NOMO-1 treated with DMSO at 0.1 percent for 48 hours (cell line): ENCODE measurements around the gene APOA5.
A peak's percentile ranks its signal among the peaks of the same experiment; 100 is the strongest.
"Not testable (repeated sequence)": the region's sequence is repeated elsewhere in the genome, so short reads cannot be mapped to it uniquely, and the experiment has no call there.

Experiments
- DNase-seq: peaks from one replicate; lab custom pipeline; 2025; ENCODE audit not compliant: unreplicated experiment; lab: John Stamatoyannopoulos, UW

Gene APOA5

DNA sequence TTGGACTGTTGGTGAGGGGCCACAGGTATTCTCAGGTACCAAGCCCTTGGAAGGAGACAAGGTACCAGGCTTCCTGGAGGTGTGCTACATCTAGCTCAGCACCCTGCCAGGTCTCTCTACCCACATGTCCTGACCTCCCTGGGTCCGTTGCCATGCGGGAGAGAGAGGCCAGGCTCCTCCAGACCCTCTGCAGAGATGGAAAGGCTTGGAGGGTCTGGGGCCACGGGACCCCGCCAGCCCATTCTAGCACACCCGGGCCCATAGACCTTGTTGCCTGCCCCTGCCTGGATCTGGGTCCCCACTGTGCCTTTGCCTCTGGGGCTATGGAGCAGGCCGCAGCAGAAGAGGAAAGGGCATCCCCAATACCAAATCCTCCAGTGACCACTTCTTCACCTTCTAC is 35.8 kb upstream of the APOA5 start:
- DNase-seq = no peak

DNA sequence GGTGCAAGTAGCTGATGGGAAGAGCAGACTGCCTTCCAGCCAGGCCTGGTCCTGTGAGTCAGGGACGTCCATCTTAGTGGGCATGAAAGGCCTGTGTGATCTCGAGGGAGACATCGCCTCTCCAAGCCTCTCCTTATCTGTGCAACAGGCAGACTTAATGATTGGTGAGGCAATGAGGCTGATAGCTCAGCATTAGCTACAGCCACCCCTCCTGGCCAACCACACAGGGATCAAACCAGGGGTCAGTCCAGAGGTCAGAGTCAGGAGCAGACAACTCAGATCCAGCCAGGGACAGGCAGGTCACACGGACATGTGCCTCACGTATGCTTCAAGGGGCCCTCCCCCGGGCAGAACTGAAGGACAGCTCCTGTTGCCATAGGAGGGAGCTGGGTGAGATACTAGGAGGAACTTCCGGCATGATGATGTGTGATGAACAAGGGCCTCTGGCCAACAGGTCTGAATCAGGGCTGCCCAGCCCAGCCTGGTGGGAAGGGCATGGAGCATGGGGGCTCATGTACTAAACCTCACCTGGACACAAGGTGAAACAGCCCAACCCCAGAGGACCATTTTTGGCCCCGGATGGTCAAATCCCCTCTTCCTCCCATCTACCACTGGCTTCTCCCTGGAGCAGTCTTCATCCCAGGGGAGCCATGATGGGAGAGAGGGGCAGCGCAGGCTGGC is 35.2 kb upstream of the APOA5 start:
- no peak for DNase-seq

DNA sequence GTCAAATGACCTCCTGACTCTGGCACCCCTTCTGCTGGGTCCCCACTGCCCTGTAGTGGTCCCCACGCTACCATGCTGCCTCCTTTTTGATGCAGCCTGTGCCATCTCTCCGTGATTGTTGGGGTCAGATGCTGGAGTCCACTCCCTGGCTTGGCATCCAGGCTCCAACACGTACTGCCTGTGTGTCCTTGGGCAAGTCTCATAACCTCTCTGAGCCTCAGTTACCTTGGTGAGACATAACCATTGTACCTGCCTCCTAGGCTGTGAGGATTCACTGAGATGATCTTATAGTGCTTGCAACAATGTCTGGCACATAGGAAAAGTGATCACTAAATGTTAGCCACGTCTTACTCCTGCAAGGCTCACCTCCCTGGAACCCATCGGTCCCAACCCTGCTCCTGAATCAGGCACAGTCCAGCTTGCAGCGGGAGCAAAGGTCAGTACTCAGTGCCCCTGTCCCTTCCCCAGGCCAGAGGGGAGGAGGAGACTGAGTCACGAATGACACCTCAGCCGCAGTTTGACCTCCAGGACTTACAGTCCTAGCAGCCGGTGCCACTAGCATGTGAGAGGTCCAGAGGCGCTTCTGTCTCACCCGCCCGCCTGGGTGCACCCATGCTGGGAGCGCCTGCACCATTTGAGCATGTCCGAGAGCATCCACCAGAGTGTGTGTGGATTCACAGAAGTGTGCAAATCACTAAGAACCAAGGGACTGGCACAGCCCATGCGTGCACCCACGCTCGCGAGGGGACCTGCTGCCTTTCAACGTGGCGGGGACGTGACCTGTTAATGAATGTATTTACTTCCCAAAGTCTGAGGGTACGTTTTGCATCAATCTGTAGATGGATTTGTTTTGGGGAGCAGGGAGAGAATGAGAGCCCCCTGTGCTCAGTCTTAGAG is 34.4 kb upstream of the APOA5 start:
- no peak for DNase-seq

DNA sequence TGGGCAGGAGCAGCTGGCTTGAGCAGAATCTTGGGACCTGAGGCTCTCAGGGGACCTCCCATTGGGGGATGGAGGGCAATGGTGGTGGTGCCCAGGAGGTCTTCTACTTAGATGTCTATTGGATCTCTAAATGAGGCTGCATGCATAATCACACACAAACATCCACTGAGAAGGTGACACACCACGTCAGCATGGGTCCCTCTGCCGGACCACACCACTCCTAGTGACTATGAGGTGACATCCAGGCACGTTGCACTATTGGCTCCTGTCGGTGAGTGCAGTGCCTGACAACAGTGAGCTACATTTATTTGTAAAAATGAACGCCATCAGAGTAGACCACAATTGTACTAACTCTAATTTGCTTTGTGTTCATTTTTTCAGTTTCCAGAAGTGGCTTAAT is 33.8 kb upstream of the APOA5 start:
- no peak for DNase-seq

DNA sequence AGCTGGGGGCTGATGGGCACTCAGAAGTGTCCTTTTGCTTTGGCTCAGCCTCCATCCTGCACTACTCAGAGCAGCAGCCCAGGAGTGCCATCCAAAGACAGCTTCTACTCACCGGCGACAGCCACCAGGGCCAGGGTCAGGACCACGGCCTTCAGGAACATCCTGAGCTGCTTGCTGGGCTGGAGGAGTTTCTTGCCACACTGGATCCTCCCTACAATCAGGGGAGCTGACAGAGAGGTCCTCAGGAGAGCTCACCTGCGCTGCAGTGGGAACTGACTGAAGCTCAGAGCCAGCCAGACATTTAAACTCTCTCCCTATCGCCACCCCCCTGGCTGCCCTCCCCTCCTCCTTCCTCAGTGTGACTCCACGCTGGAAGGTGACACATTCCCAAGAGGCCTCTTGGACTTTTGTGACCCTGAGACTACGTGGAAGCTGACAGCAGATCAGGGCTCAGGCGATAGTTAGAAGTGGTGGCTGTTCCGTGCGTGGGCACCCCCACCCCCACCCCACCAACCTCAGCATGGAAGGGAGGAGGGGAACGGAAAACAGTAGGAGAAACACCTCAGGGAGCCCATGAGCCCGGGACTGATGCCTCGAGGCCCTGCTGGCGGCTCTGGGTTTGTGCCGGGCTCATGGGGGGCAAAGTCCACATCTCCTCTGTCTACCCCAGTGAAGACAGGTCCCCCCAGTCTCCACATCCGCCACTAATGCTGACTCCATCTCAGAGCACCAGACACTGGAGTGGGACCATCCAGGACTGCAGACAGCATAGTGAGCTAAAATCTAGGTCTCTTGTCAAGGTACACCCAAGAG is 31.6 kb upstream of the APOA5 start, which contains the start of gene APOA4:
TSS of gene APOA4 (minus strand) at position 274 of the 813 bp plus-strand sequence. CDS start at position 161, 113 bp downstream.
- no peak for DNase-seq

DNA sequence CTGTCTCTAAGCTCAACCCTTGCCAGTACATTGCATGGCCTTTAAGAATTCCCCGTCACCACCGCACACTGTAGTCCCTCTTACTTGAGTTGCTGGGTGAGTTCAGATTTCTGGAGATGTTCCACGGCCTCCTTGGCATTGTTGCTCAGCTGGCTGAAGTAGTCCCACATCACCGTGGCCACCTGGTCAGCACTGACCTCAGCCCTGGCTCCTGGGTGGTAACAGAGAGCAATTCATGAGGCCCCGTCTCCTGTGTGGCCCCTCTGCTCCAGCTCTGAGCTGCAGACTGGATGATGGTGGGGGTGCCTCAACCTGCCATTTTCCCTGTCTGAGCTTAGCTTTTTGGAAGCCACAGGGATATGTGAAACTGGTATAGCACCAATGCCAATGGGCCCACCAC is 30.9 kb upstream of the APOA5 start:
- DNase-seq = no peak

DNA sequence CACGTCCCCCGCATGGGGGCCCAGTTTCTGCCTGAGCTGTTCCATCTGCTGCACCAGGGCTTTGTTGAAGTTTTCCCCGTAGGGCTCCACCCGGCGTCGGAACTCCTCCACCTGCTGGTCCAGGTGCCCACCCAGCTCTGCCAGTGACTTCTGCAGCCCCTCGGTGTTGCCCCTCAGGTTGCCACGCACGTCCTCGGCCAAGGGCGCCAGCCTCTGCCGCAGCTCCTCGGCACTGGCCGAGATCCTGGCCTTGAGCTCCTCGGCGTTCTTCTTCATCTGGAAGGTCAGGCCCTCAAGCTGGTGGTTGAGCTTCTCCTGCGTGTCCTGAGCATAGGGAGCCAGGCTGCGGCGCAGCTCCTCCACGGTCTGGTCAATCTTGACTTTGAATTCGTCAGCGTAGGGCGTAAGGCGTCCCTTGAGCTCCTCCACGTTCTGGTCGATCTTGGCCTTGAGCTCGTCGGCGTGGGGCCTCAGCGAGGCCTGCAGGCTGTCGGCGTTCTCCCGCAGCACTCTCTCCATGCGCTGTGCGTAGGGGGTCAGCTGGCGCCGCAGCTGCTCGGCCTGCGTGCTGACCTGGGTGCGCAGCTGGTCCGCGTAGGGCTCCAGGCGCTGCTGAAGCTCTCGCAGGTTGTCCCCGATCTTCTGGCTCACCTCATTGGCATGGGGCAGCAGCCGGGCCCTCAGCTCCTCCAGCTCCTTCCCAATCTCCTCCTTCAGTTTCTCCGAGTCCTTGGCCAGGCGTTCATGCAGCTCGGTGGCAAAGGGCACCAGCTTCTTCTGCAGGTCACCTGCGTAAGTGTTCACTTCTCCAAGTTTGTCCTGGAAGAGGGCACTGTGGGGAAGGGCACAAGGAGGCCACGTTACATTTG is 29.6 kb upstream of the APOA5 start:
- DNase-seq = no peak

DNA sequence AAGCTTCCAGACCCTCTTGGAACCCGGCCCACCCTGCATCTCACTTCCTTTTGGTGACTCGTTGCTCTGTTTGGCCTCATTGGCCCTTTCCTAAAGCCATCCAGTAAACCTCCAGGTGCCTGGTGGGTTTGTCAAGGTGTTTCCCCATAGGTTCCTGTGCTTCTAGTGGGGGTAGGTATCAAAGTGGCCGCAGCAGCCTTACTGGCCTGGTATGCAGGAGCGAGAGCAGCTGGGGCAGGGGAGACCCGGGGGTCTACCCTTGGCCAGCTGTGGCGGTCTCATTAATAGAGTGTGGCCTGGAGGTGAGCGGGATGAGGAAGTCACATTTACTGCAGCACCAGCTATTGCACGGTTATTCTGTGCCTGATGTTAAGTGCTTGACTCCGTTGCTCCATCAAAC is 27.4 kb upstream of the APOA5 start:
- DNase-seq = no peak

DNA sequence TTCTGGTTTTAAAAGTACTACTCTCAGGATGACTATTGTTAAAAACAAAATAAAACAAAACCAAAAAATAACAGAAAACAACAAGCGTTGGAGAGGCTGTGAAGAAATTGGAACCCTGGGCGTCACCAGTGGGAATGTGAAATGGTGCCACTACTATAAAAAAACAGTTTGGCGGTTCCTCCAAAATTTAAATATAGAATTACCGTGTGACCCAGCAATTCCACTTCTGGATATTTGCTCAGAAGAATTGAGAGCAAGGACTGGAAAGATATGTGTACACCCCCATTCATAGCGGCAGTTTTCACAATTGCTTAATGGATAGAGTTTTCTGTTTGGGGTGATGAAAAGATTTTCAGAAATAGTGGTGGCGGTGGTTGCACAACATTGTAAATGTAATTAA is 22.8 kb upstream of the APOA5 start:
- peak; percentile 27 for DNase-seq

DNA sequence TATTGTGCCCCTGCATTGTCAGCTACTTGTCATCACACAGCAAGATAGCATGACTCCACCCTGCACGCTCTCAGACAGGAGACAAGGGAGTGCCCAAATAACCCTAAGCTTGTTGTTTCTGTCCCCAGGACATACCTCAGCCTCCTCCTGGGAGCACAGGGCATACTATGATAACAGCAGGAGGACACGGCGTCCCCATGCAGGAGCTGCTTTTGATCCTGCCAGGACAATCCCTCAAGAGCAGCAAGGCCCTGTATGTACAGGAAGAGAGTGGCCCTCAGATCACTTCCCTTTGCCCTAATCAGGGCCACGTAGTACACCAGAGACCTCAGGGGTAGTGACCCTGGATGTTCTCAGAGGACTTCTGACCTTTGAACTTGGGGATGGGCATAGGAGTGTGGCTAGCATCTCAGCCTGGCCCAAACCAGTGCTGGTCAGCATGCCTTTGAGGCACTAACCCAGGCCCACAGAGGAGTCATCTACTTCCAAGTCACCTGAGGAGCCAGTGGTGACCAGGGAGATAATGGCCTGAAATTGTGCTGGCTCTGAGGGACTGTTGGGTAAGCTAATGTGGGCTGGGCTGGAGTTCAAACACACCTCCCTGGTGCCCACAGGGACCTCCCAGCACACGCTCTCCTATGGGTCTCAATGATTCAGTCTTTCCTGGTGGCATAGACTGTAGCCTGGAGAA is 22.2 kb upstream of the APOA5 start:
- no peak for DNase-seq

DNA sequence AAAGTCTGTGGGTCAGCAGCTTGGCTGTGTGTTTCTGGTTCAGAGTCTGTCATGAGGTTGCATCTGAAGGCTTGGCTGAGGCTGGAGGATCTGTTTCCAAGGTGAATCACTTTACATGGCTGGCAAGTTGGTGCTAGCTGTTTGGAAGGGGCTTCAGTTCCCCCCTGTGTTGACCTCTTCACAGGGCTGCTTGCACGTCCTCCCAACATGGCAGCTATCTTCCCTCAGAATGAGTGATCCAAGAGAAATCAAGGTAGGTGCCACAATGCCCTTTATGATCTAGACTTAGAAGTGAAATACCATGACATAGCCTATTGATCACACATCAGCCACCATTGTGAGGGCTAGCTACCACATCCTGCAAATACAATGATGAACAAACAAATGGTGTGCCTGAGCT is 21.5 kb upstream of the APOA5 start:
- DNase-seq = no peak

DNA sequence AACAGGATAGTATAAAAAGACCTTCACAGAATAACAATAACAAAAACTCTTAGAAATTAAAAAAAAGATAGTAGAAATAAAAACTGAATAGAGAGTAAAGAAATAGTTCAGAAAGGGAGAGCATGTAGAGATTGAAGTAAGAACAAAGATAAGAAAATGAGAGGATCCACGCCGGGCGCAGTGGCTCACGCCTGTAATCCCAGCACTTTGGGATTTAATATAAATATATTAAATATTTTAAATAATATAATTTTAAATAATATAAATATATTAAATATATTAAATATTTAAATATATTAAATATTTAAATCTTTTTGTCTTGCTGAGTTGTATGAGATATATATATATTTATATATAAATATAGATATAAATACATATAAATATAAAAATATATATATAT is 20.4 kb upstream of the APOA5 start:
- no peak for DNase-seq

DNA sequence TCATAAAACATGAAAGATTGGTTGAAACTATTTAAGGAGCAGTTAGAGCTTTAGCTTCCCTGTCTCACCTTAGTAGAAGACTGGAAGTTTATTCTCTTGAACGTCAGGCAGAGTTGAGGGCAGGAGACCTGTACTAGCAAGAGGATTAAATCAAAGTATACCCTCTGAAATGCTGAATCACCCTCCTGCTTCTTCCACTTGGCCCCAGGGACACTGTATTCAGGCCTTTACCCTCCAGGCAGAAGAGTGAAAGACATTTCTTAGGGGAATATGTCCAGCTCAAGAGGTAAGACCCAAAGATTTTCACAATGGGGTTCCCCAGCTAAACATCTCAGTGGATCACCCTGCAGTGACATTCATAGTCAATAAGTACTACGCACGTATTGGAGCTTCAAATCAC is 19.5 kb upstream of the APOA5 start:
- no peak for DNase-seq

DNA sequence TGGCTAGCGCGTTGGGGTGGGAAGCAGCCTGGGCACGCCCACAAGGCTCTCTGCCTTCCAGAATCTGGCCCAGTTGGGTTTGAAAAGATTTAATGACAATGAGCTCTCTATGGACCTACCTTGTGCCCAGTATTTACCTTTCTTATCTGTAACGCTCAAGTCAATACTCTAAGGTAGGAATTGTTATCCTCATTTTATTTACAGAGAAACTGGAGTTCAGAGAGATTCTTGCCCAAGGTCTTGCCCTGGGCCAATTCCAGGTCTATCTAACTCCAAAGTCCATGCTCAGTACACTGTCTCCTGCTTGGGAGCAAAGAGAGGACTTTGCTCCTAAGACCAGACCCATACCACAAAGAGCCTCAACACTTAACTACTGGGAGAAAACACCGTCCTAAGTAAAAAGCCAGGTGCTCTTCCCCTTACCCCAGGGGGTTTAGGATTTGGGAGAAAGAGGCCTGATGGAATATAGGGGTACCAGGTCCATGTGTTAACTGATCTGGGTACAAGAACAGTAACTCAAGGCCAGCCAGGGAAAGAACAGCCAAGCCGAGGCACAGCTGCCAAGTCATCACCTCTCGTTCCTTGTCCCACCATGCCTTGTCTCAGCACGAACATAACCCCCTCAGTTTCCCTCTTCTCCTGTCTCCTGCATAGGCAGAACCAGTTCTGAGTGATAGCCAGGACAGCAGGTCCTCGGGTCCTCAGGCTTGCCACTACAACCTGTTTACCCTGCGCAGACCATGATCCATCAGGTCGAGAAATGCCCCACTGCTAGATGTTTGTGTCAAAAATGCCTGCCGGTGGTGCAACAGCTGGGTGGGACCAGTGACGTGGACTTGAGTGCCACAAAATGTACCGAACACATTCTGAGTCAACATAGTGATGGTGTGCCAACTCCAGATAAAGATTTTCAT is 16.8 kb upstream of the APOA5 start:
- DNase-seq = no peak

DNA sequence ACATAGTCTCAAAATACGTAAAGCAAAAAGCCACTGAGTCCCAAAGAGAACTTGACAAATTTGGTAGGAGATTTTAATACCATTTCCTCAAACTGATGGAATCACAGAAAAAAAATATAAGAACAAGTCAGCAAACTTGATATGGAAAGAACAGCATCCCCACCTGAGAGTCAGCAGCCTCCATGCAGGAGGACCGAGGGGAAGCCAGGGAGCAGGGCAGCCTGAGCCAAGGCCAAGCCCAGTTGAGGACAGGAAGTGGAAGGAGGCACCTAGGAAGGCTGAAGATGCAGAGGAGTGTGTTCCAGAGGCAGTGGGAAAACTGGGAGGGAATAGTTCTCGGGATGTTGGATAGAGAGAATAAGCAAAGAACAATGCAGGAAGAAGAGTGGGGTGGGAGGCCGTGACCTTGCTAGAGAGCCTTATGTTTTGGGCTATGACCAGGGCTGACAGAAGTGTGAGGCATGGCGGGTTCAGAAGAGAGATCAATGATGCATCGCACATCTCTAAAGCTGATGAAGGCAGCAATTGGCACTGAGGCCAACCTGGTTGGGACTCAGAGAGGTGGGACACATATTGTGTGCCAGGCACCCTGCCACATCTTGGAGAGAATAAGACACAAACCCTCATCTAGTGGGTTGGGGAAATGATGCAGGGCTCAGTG is 16.1 kb upstream of the APOA5 start:
- DNase-seq = no peak

DNA sequence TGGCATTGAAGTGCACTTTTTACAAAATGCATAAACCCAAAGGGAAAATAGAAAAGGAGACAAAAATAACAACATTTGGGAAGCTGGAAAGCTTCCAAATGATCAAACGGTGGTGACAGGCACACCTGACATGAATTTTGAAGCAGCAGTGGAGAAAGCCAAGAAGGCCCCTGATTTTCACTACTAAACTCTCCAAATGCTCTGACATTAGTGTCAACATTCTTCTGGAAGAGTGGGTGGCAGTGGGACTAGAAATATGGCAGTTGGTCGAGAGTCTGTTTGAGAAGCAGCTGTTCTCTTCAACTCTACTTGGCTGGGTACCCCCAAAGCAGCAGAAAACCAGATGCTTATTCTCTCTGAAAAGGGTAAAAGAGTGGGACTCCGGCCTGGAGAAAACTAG is 12.3 kb upstream of the APOA5 start:
- no peak for DNase-seq

DNA sequence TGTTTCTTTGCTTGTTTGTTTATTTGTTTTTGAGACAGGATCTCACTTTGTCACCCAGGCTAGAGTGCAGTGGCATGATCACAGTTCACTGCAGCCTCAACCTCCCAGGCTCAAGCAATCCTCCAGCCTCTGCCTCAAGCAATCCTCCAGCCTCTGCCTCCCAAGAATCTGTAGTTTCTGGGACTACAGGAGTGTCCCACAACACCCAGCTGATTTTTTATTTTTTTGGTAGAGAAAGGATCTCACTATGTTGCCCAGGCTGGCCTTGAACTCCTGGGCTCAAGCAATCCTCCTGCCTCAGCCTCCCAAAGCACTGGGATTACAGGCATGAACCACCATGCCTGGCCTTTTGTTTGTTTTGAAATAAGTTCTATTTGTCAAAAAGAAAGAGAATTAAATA is 10.0 kb upstream of the APOA5 start:
- DNase-seq = not testable (repeated sequence)

DNA sequence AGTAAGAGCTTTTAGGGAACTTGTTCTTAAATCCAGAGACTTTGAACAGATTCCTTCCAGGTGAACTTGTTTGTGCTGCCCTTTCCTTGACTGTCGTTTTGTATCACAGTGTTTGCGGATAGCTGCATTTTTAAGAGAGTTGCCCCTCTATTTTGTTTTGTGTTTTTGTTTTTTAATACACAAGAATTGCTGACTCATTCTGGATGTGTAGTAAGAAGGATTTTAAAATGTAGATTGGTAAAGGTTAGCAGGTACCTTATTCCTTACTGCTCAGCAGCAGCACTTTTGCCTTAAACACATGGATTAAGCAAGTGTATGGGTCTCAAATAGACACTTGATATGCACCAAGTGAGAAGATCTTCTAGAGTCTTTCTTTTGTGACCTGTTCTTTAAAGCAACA is 8.9 kb upstream of the APOA5 start:
- DNase-seq = no peak

DNA sequence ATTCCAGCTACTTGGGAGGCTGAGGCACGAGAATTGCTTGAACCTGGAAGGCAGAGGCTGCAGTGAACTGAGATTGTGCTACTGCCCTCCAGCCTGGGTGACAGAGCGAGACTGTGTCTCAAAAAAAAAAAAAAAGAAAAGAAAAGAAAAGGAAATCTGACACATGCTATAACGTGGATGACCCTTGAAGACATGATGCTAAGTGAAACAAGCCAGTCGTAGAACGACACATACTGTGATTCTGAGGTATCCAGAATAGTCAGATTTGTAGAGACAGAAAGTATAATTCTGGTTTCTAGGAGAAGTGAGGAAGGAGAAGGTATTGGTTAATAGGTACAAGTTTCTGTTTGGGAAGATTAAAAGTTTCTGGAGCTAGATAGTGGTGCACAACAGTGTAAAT is 6.7 kb upstream of the APOA5 start:
- no peak for DNase-seq
